ENCODE results near the gene KPNA5. TPM values are rescaled to one million over a fixed set of nuclear protein-coding genes. Genes with fewer than 3 reads are reported as not detected.

KPNA5 gene
- total and polyA plus RNA-seq, 2 of the 8 experiments (the other 6 are each of a cell fraction or from before 2014, with no cell fraction given), result 2.0 to 9.7 TPM

DNA sequence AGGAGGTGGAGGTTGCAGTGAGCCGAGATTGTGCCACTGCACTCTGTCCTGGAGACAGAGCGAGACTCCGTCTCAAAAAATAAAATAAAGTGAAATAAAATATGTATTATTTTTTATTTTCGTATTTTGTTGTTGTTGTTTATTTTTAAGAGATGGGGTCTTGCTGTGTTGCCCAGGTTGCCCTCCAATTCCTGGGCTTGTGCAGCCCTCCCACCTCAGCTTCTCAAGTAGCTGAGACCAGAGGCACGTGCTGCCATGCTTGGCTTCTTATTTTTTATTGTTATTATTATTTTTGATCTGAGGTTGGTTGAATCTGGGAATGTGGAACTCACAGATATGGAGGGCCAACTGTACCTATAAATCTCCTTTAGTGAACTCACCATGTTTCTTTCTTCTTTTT lies 10.1 kb downstream of the KPNA5 start:
- no peak overlapping the region for H2BK15ac ChIP-seq (ENCODE audit: low read length)
- H3K56ac ChIP-seq (replicated peaks; ENCODE audit: insufficient read length, low read depth, low read length), result no peak overlapping the region
- no peaks in the 10 kb centered on the region for H3K23me2 ChIP-seq (ENCODE audit: low read depth, low read length)
- H2BK5ac ChIP-seq (ENCODE audit: low read depth, low read length), result no peak overlapping the region
- no peak overlapping the region for H3K4me2 ChIP-seq (ENCODE audit: insufficient read depth in 1 of 2, low read depth in 2 of 2, low read length in 2 of 2)
- no peak overlapping the region for H4K5ac ChIP-seq (ENCODE audit: insufficient read length, low read depth, low read length)
- DNase-seq (ENCODE audit: low read depth in 1 of 2, low spot score in 2 of 2) (no peak), FAIRE-seq (no peak)
- ChIA-PET POLR2A (ENCODE audit: partially characterized antibody) (interaction anchor here (0.6 kb wide), 1 partner anchor 10 kb away, joined by 3 read pairs; the partner anchor contains the start of gene KPNA5), CTCF (ENCODE audit: partially characterized antibody) (interaction anchor here (1.5 kb wide), 1 partner anchor 46 kb away, joined by 8 read pairs; no protein-coding TSS in a partner anchor)
- H2BK12ac ChIP-seq (ENCODE audit: low read depth, low read length), result no peak overlapping the region
- H3K4ac ChIP-seq (replicated peaks; ENCODE audit: insufficient read length, low read depth, low read length), result no peak overlapping the region
- no peak overlapping the region for H2AK5ac ChIP-seq (ENCODE audit: low read depth, low read length)
- H4K8ac ChIP-seq (ENCODE audit: extremely low read depth, insufficient read depth, low read length), result no peak overlapping the region
- H3K9me3 ChIP-seq (ENCODE audit: insufficient read depth in 2 of 2, low read depth in 1 of 2, low read length in 1 of 2), result no peaks in the 10 kb centered on the region
- H2BK120ac ChIP-seq (replicated peaks; ENCODE audit: low read depth, low read length), result no peak overlapping the region
- no peak overlapping the region for H3K14ac ChIP-seq (ENCODE audit: insufficient read length)
- H3K27me3 ChIP-seq (replicated peaks in 1 of 4; ENCODE audit: control insufficient read depth in 3 of 4, extremely low read depth in 1 of 4, insufficient read depth in 3 of 4, low read length in 3 of 4), result no peaks in the 10 kb centered on the region
- H3K4me3 ChIP-seq (ENCODE audit: extremely low read depth in 1 of 4, insufficient read depth in 2 of 4, low read depth in 3 of 4, low read length in 4 of 4), result no peak overlapping the region
- H3K9ac ChIP-seq (replicated peaks in 1 of 4; ENCODE audit: extremely low read depth in 1 of 4, low read depth in 3 of 4, low read length in 3 of 4), result no peak overlapping the region
- no peak overlapping the region for H3K18ac ChIP-seq (ENCODE audit: extremely low read depth, low read length)
- H3K23ac ChIP-seq (ENCODE audit: insufficient read length), result no peak overlapping the region
- no peak overlapping the region for H2AFZ ChIP-seq (ENCODE audit: low read length)
- 93 to 100% methylated on average over 1 to 5 of the region's 5 CpGs for WGBS, 2 experiments (ENCODE audit: extremely low coverage in 1 of 2, insufficient coverage in 1 of 2, insufficient read length in 1 of 2, insufficient replicate concordance in 2 of 2, low coverage in 1 of 2, low lambda C conversion rate in 2 of 2, missing lambda C conversion rate in 1 of 2)
- no peaks in the 10 kb centered on the region for H3K4me1 ChIP-seq (replicated peaks in 1 of 4; ENCODE audit: control insufficient read depth in 3 of 4, insufficient read depth in 4 of 4, low read length in 3 of 4)
- H3K36me3 ChIP-seq (ENCODE audit: control insufficient read depth in 2 of 4, insufficient read depth in 4 of 4, low read length in 3 of 4), result peaks cover 0 to 17% (median 3%) of the 10 kb centered on the region in 4 experiments; a peak in 4 of 8 replicates
- peaks cover 0 to 72% of the 10 kb centered on the region in 2 experiments; a peak in 3 of 4 replicates for H3K79me2 ChIP-seq (ENCODE audit: control insufficient read depth in 1 of 2, insufficient read depth in 2 of 2, low read length in 2 of 2)
- no peaks in the 10 kb centered on the region for H3K79me1 ChIP-seq (ENCODE audit: low read depth, low read length)
- no peak overlapping the region for H4K91ac ChIP-seq (replicated peaks; ENCODE audit: insufficient read length, low read length)
- no peak overlapping the region for H2BK20ac ChIP-seq (ENCODE audit: low read length)
- H3K27ac ChIP-seq (ENCODE audit: low read depth, low read length), result no peak overlapping the region
- H4K20me1 ChIP-seq (replicated peaks in 1 of 2; ENCODE audit: control insufficient read depth in 1 of 2, insufficient read depth in 2 of 2, low read length in 2 of 2), result peaks cover 2% of the 10 kb centered on the region in 2 experiments
- TF ChIP-seq RNF2 (IDR thresholded peaks at IDR 0.05; ENCODE audit: borderline replicate concordance, low read depth, low read length, missing control alignments, poor library complexity, severe bottlenecking) (no peak), SUZ12 (IDR thresholded peaks at IDR 0.05; ENCODE audit: low read length) (no peak), RBBP5 (IDR thresholded peaks at IDR 0.05; ENCODE audit: borderline replicate concordance, low read depth, low read length) (no peak)
